Measurements from ENCODE around the gene UBE2H. TPM values are rescaled to one million over a fixed set of nuclear protein-coding genes. Genes with fewer than 3 reads are reported as not detected.

Gene UBE2H
- total and polyA plus RNA-seq, 2 of the 4 experiments (the other 2 are of a cell fraction): 34.6 to 49.4 TPM

DNA sequence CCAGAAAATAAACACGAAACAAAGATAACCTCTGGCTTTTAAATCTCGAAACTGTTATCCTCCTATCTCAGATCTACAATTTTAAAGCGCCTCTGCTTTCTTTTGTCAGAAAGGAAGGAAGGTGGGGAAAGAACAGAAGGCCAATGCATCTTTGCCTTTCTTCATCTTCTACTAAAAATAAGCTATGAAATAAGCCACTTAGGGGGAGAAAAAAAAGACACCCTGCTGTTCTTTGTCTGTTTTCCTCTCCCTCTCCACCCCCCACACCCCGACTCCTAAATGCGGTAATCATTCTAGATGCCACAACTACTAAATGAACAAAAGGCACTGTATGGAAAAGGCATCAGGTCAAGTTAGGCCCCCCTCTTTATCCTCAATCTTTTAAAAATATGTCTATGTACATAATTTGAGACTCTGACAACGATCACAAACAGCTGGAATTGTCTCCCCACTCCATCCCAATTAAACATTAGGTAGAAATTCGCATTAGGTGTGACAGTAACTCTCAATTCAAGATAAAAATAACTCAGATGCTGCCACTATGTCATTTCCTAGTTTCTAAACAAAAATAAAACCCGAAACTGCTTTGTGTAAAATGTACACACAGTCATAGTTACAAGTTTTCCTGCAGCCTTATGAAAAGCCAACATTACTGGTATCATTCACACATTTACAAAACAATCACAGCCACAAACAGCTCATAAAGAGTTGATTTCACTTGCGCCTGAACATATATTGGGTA, 2.4 kb downstream of the UBE2H start:
- TF ChIP-seq, protein P1, sequence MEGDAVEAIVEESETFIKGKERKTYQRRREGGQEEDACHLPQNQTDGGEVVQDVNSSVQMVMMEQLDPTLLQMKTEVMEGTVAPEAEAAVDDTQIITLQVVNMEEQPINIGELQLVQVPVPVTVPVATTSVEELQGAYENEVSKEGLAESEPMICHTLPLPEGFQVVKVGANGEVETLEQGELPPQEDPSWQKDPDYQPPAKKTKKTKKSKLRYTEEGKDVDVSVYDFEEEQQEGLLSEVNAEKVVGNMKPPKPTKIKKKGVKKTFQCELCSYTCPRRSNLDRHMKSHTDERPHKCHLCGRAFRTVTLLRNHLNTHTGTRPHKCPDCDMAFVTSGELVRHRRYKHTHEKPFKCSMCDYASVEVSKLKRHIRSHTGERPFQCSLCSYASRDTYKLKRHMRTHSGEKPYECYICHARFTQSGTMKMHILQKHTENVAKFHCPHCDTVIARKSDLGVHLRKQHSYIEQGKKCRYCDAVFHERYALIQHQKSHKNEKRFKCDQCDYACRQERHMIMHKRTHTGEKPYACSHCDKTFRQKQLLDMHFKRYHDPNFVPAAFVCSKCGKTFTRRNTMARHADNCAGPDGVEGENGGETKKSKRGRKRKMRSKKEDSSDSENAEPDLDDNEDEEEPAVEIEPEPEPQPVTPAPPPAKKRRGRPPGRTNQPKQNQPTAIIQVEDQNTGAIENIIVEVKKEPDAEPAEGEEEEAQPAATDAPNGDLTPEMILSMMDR (conservative IDR thresholded peaks at IDR 0.05; ENCODE audit: low read depth, low read length): no peak
- TF ChIP-seq ELK1 (IDR thresholded peaks at IDR 0.05; ENCODE audit: borderline replicate concordance, low read depth, low read length) (no peak), RAD21 (IDR thresholded peaks at IDR 0.05; ENCODE audit: low read length) (no peak), POLR2A (IDR thresholded peaks at IDR 0.05; ENCODE audit: low read depth, low read length) (no peak), MXI1 (IDR thresholded peaks at IDR 0.05; ENCODE audit: borderline replicate concordance, low read depth, low read length) (no peak), USF2 (IDR thresholded peaks at IDR 0.05; ENCODE audit: low read depth, low read length) (no peak), NFE2L2 (IDR thresholded peaks at IDR 0.05; ENCODE audit: low read depth, low read length) (no peak), MAZ (IDR thresholded peaks at IDR 0.05; ENCODE audit: borderline replicate concordance, low read depth, low read length) (no peak), BHLHE40 (IDR thresholded peaks at IDR 0.05; ENCODE audit: low read depth, low read length) (no peak), SMC3 (IDR thresholded peaks at IDR 0.05; ENCODE audit: low read depth, low read length) (no peak), RFX5 (IDR thresholded peaks at IDR 0.05; ENCODE audit: low read depth, low read length) (no peak), FOS (IDR thresholded peaks at IDR 0.05; ENCODE audit: low read depth, low read length) (no peak), CHD1 (IDR thresholded peaks at IDR 0.05; ENCODE audit: low read depth, low read length) (no peak), RCOR1 (IDR thresholded peaks at IDR 0.05; ENCODE audit: insufficient replicate concordance, low read length) (no peak)
- Histone ChIP-seq H3K9me1 (ENCODE audit: insufficient read depth, low read length) (peaks cover 4% of the 10 kb centered on the region; the same call in 1 of the 2 replicates), H4K8ac (ENCODE audit: low read depth in 2 of 2, low read length in 2 of 2) (peak overlapping the region; percentile 10 to 70; a peak in 3 of 4 replicates), H3K27ac (ENCODE audit: insufficient read depth, low read length) (peak overlapping the region; percentile 86; the same call in 1 of the 2 replicates), H4K5ac (ENCODE audit: low read depth, low read length) (peak overlapping the region; percentile 43), H2BK15ac (ENCODE audit: low read depth, low read length) (no peak overlapping the region), H3K79me1 (ENCODE audit: low read depth in 1 of 2, low read length in 2 of 2) (peaks cover 0 to 34% of the 10 kb centered on the region in 2 experiments; a peak in 2 of 4 replicates), H3K4me1 (ENCODE audit: control insufficient read depth, insufficient read depth, low read length) (peaks cover 6% of the 10 kb centered on the region), H4K91ac (ENCODE audit: insufficient read depth, low read depth, low read length) (peak overlapping the region; percentile 31; the same call in 1 of the 2 replicates), H3K56ac (ENCODE audit: extremely low read depth, insufficient read depth, low read length) (peak overlapping the region; percentile 75), H3K4me2 (ENCODE audit: low read depth, low read length) (peak overlapping the region; percentile 90), H3K4ac (ENCODE audit: low read depth, low read length) (peak overlapping the region; percentile 83; the same call in 1 of the 2 replicates), H3K23ac (ENCODE audit: low read depth, low read length) (peak overlapping the region; percentile 92), H2AFZ (replicated peaks; ENCODE audit: low read length, poor library complexity) (no peak overlapping the region), H3K9ac (ENCODE audit: low read depth, low read length) (peak overlapping the region; percentile 96), H2BK120ac (ENCODE audit: low read depth, low read length) (peak overlapping the region; percentile 15), H3K14ac (replicated peaks; ENCODE audit: low read depth, low read length) (peak overlapping the region; percentile 85), H2BK5ac (ENCODE audit: low read depth, low read length, poor library complexity, severe bottlenecking) (peak overlapping the region; percentile 87), H2BK20ac (ENCODE audit: low read depth, low read length) (peak overlapping the region; percentile 11), H2AK9ac (replicated peaks; ENCODE audit: low read depth, low read length, poor library complexity) (no peak overlapping the region), H3K18ac (ENCODE audit: low read depth, low read length) (peak overlapping the region; percentile 40), H3K27me3 (ENCODE audit: control insufficient read depth, insufficient read depth, low read length) (no peaks in the 10 kb centered on the region), H3K9me3 (ENCODE audit: control insufficient read depth, insufficient read depth, low read length) (no peaks in the 10 kb centered on the region), H3K4me3 (ENCODE audit: insufficient read depth, low read depth, low read length) (peak overlapping the region; percentile 95), H3K36me3 (ENCODE audit: control insufficient read depth, insufficient read depth, low read length) (no peaks in the 10 kb centered on the region), H2AK5ac (ENCODE audit: low read depth, low read length) (0 out of 2 replicates have a peak overlapping the region, but pooled peaks have one; percentile 5), H4K20me1 (ENCODE audit: insufficient read depth, low read length) (peaks cover 52% of the 10 kb centered on the region)
- ATAC-seq (ENCODE audit: low read depth) (no peak), DNase-seq (no peak)
- intact Hi-C loops (cut with micrococcal nuclease) (loop anchor here (1.0 to 5.0 kb wide), 2 partner anchors 93 to 119 kb away; no protein-coding TSS in a partner anchor), dilution Hi-C loops (cut with HindIII; ENCODE audit: low sequenced_read_pairs, unreplicated experiment) (no loop called here), in situ Hi-C loops (cut with MboI; ENCODE audit: low sequenced_read_pairs) (no loop called here)
- WGBS, 2 experiments (ENCODE audit: extremely low coverage in 2 of 2, insufficient read length in 1 of 2): 0% methylated on average over 1 of the region's 9 CpGs; no CpG with 5 or more reads in 1 of the 2 experiments
- CTCF ChIA-PET: interaction anchor here (0.6 kb wide), 1 partner anchor 34 kb away, joined by 4 read pairs; no protein-coding TSS in a partner anchor
- no TSS peak for BruUV-seq (replicated peaks)
- POLR2A ChIA-PET (ENCODE audit: unreplicated experiment): no interaction called here

Data from IMR-90 (cell line).